Measurements from ENCODE around the gene ASIC4. TPM values are rescaled to one million over a fixed set of nuclear protein-coding genes. Genes with fewer than 3 reads are reported as not detected.

ASIC4 gene
- total and polyA plus RNA-seq, 2 of the 13 experiments (the other 11 are each of a cell fraction or from before 2014, with no cell fraction given): 0.03 TPM; not detected in 1

GRCh38 chr2:219571311-219572236 lies 57.3 kb downstream of the ASIC4 start, which contains the start of gene OBSL1 (continued):
- TF ChIP-seq NFYC (CRISPR knock-in tag; IDR thresholded peaks at IDR 0.05) (no peak), ZNF619 (CRISPR knock-in tag; IDR thresholded peaks at IDR 0.05) (no peak; the same call in 1 of the 2 replicates), DMTF1 (CRISPR knock-in tag; IDR thresholded peaks at IDR 0.05) (no peak), HOXD1 (CRISPR knock-in tag; IDR thresholded peaks at IDR 0.05) (0 out of 2 replicates have a peak, but pooled peaks have one; percentile 16), ZNF776 (CRISPR knock-in tag; IDR thresholded peaks at IDR 0.05) (peak; percentile 88; the same call in 1 of the 2 replicates), MTA1 (CRISPR knock-in tag; IDR thresholded peaks at IDR 0.05; ENCODE audit: borderline replicate concordance) (peak; percentile 95), ZNF749 (CRISPR knock-in tag; IDR thresholded peaks at IDR 0.05; ENCODE audit: borderline replicate concordance) (no peak), ZNF251 (CRISPR knock-in tag; IDR thresholded peaks at IDR 0.05) (no peak), ZNF891 (CRISPR knock-in tag; IDR thresholded peaks at IDR 0.05) (no peak; the same call in 1 of the 2 replicates), NR0B2 (CRISPR knock-in tag; IDR thresholded peaks at IDR 0.05) (0 out of 2 replicates have a peak, but pooled peaks have one; percentile 50), DNMT1 (CRISPR knock-in tag; IDR thresholded peaks at IDR 0.05) (peak; percentile 31; the same call in 1 of the 2 replicates), CSRNP2 (CRISPR knock-in tag; conservative IDR thresholded peaks at IDR 0.05; ENCODE audit: low read depth) (no peak), HIVEP1 (CRISPR knock-in tag; IDR thresholded peaks at IDR 0.05) (peak; percentile 47), RBFOX2 (IDR thresholded peaks at IDR 0.05; ENCODE audit: low read depth, low read length) (peak; percentile 74), ISL2 (CRISPR knock-in tag; IDR thresholded peaks at IDR 0.05) (peak; percentile 10; the same call in 1 of the 2 replicates), THAP7 (CRISPR knock-in tag; IDR thresholded peaks at IDR 0.05) (no peak), ATAD3A (CRISPR knock-in tag; IDR thresholded peaks at IDR 0.05) (no peak; the same call in 1 of the 2 replicates), ZNF878 (CRISPR knock-in tag; IDR thresholded peaks at IDR 0.05) (no peak), SOX6 (IDR thresholded peaks at IDR 0.05) (no peak), SOX6 (CRISPR knock-in tag; IDR thresholded peaks at IDR 0.05) (peak; percentile 81), ZNF704 (CRISPR knock-in tag; IDR thresholded peaks at IDR 0.05; ENCODE audit: borderline replicate concordance) (peak; percentile 78; the same call in 1 of the 2 replicates), CHD4 (IDR thresholded peaks at IDR 0.05; ENCODE audit: borderline replicate concordance, low read length) (no peak; the same call in 1 of the 2 replicates), CEBPB (IDR thresholded peaks at IDR 0.05; ENCODE audit: borderline replicate concordance, low read depth, low read length) (no peak), TEAD3 (CRISPR knock-in tag; optimal IDR thresholded peaks at IDR 0.05; ENCODE audit: borderline replicate concordance) (no peak)

All from HepG2 (cell line).